GM21367 (cell line): ENCODE data around the gene PSG2.
"Not testable (repeated sequence)": the region's sequence is repeated elsewhere in the genome, so short reads cannot be mapped to it uniquely, and the experiment has no call there.

Experiments used
- ATAC-seq: cut with Tn5 transposase; IDR thresholded peaks from one replicate; pipeline ENCODE4 v1.9.1; 2021; ENCODE audit not compliant: unreplicated experiment

PSG2 gene

DNA sequence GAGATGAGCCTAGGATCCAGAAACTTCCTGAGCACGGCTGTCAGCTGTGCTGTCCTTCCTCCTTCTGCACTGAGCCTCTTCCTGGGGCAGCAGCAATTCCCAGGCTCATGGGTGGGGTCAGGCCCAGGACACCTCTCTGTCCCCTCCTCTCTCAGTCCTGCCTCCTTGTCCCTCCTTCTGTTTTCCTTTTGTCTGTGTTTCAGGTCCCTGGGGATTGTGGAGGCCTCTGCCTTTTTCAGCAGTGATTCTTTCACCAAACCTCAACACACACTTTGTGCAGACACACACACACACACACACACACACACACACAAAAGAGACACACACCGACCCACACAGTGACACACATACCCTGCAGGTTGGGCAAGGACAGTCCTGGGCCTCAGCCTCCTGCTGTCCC lies at the start of gene PSG2:
TSS of gene PSG2 (minus strand) at position 101 of the 400 bp plus-strand sequence. CDS start 132 bp downstream, outside the sequence.
- ATAC-seq, result not testable (repeated sequence)

- not testable (repeated sequence) for ATAC-seq
Observed at GRCh38 chr19:43131281-43131842, 48.9 kb upstream of the PSG2 start.

GRCh38 chr19:43129197-43129596 lies 46.7 kb upstream of the PSG2 start:
- not testable (repeated sequence) for ATAC-seq

- not testable (repeated sequence) for ATAC-seq
Observed at GRCh38 chr19:43127336-43127735, 44.8 kb upstream of the PSG2 start.

GRCh38 chr19:43126720-43127119 lies 44.2 kb upstream of the PSG2 start:
- ATAC-seq, result no peak

DNA sequence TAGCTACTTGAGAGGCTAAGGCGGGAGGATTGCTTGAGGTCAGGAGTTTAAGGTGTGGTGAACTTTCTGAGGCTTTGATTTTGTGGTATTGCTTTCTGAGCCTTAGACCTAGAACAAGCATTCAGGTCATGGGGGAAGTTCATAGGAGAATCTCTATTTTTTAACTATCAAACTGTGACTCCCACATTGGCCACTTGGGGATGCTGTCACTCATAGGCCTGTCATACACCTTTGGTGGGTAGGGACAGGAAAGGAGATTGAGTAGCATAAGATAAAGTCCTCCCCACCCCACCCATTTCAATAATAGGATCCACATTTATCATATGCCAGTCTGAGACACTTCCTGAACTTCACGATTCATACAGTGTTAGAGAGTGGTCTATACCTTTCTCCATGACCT lies 41.9 kb upstream of the PSG2 start:
- ATAC-seq, result no peak

DNA sequence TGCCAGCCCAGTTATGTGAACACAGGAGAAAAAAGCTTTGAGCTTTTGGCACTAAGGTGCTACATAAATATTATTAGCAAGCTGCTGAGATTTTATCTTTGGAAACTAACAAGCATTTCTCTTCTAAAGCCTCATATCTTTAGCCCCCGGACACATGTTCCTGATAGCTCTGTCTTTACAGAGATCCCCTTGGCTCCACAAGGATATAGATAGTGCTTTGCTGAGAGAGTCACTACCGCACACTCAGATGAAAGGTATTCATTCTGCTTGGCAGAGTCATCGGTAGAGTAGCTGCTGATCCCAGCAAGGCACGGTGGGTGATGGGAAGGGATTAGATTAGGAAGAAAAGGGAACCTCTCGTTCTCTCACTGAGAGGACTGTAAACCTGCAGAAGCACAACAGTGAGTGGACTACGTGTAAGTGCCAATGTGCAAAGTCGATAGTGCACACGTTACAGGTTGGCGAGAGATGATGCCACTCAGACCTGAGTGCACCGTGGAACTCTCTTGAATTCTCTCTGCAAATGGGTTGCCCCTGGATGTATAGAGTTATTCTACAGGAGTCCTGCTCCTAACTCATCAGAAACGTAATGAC lies 38.0 kb upstream of the PSG2 start:
- ATAC-seq, result not testable (repeated sequence)

- ATAC-seq, result not testable (repeated sequence)
Observed at GRCh38 chr19:43119526-43119925, 37.0 kb upstream of the PSG2 start.

GRCh38 chr19:43116421-43116820 lies 33.9 kb upstream of the PSG2 start:
- not testable (repeated sequence) for ATAC-seq

DNA sequence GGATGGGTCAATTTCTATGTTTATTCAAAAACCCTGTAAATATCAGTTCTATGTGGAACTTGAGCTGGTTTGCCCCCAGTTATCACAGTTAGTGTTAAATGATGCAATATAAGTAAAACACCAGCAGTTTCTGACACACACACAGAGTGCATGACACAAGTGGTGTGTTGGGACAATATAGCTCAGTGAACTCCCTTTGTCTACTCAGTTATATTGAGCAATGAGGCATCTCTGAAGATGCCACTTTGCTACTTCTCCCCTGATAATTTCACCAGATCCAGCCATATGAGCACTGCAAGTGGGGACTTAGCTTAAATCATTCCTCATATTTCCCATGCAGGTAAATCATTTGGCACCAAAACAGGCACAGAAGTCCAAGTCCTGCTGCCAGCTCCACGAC lies 33.0 kb upstream of the PSG2 start:
- ATAC-seq, result not testable (repeated sequence)

GRCh38 chr19:43115064-43115463 lies 32.6 kb upstream of the PSG2 start:
- ATAC-seq, result not testable (repeated sequence)

DNA sequence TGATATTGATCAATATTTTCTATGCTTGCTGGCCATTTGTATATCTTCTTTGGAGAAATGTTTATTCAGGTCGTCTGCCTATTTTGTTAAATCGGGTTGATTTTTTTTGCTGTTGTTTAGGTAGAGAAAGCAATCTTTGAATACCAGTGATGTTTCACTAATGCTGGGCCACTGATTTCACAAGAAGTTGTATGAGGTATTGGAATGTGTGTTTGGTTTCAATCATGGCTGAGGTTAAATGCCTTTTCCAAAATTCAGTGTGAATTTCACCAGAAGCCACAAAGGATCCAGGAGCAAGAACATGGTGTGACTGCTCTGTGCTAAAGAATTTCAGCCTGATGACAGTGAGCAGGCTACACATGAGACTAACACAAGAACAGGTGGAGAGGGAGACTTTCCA lies 32.1 kb upstream of the PSG2 start:
- ATAC-seq, result not testable (repeated sequence)

- not testable (repeated sequence) for ATAC-seq
Observed at GRCh38 chr19:43107401-43107800, 24.9 kb upstream of the PSG2 start.

DNA sequence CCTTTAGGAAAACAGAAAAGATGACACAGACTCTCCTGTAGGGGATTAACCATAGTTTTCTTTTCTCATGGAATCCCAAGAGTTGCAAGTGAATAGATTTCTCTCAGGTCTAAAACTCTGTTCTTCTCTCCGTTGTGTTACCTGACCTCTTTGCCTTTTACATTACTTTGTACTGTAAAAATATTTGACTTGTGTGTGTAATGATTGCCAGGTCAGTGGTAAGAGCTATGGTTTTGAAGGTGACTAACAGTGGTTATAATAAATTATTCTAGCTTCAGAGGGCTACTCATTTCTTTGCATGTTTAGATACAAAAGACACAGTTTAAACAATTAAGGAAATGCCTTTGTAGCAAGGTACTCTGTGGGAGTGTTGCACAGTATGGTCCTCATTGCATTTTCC lies 23.0 kb upstream of the PSG2 start:
- ATAC-seq, result no peak

- not testable (repeated sequence) for ATAC-seq
Observed at GRCh38 chr19:43104215-43104850, 21.8 kb upstream of the PSG2 start.

DNA sequence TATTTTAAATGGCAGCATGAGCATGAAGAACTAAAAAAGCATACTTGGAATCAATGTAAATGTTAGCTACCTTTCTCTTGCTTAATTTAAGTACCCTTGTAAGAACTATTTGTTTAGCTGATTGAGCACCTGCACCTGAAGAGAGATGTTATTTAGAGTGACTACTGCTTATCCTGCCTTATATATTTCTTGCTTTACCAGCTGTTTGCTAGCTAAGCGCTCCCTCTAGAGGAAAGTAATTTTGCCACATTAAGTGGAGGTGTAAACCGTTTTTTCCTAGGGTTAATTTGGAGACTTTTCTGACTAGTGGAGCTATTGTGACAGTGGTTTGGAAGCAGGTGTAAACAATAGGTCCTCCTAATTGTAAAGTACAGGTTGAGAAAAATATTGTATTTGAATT lies 19.4 kb upstream of the PSG2 start:
- no peak for ATAC-seq

DNA sequence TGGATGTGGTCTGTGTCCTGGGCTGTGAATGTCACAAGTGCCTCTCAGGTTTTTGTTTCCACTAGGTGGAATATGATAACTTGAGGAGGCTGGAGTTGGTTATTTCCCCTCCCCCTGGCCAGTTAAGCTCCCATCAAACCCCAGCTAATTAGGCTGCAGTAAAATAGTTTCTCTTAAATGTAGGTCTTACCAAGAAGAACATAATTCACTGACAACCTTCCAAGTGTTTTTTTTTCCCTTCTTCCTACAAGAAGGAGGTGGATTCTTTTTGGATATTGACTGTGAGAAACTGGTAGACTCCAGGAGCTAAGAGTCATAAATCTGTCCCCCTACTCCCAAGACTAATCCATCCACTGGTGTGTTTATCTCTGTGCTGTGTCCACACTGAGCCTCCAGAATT lies 15.9 kb upstream of the PSG2 start:
- ATAC-seq, result not testable (repeated sequence)

DNA sequence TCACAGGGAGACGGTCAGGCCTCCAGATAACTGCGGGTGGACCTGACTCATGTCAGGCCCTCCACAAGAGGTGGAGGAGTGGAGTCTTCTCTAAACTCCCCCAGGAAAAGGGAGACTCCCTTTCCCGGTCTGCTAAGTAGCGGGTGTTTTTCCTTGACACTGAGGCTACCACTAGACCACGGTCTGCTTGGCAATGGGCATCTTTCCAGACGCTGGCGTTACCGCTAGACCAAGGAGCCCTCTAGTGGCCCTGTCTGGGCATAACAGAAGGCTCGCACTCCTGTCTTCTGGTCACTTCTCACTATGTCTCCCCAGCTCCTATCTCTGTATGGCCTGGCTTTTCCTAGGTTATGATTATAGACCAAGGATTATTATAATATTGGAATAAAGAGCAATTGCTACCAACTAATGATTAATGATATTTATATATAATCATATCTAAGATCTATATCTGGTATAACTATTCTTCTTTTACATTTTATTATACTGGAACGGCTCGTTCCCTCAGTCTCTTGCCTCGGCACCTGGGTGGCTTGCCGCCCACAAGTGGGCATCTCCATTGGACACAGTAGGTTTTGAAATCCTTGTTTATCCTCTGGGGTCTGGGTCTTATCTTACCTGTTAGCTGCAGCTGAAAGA lies 5.3 kb upstream of the PSG2 start:
- ATAC-seq, result not testable (repeated sequence)

GRCh38 chr19:43085796-43086530 lies 3.5 kb upstream of the PSG2 start:
- ATAC-seq, result not testable (repeated sequence)

- ATAC-seq, result not testable (repeated sequence)
Observed at GRCh38 chr19:43084196-43084832, 1.8 kb upstream of the PSG2 start.

- not testable (repeated sequence) for ATAC-seq
Observed at GRCh38 chr19:43083721-43084120, 1.2 kb upstream of the PSG2 start.
